ENCODE measurements around the gene EXD1. TPM values are rescaled to one million over a fixed set of nuclear protein-coding genes. Genes with fewer than 3 reads are reported as not detected.

Gene EXD1
- polyA plus RNA-seq, 1 donor from 2014 or later, result not detected

DNA sequence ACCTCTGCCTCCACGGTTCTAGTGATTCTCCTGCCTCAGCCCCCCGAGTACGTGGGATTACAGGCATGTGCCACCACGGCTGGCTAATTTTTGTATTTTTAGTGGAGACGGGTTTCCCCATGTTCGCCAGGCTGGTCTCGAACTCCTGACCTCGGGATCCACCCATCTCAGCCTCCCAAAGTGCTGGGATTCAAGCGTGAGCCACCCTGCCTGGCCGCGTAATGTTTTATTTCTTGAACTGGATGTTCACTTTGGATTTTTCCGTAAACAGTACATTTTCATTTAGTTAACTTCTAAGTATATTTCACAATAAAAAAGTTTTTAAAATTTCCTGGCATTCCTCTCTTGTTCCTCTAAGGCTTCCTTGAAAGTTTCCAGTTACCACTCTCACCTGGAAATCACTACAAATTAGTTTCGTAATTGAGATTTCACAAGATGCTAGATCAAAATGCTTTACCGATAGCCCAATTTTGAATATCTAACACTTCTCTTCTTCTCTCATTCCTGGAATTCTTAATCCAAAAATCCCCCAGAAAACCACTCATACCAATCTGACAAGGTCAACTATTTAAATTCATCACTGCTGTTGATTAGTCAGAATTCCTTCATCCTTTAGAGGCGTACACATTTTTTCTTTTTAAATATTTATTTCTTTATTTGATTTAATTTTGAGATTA, 69.8 kb downstream of the EXD1 start:
- H2AFZ ChIP-seq (ENCODE audit: low read depth, low read length), result no peak overlapping the region
- H3K4me3 ChIP-seq (ENCODE audit: low read length), result no peak overlapping the region
- no peak overlapping the region for H3K4me2 ChIP-seq (ENCODE audit: low read length)

GRCh38 chr15:41154412-41154811, 76.1 kb downstream of the EXD1 start:
- Histone ChIP-seq H3K9me3 (ENCODE audit: low read length) (no peaks in the 10 kb centered on the region), H3K9ac (ENCODE audit: low read length) (no peak overlapping the region), H4K20me1 (ENCODE audit: insufficient read depth) (no peaks in the 10 kb centered on the region), H2AFZ (ENCODE audit: low read depth, low read length) (no peak overlapping the region), H3K36me3 (ENCODE audit: insufficient read depth, low read length) (no peaks in the 10 kb centered on the region), H3K27me3 (ENCODE audit: insufficient read depth, low read depth, low read length) (no peaks in the 10 kb centered on the region), H3K9me2 (ENCODE audit: insufficient read depth, low read length) (no peaks in the 10 kb centered on the region), H3K4me2 (ENCODE audit: low read length) (no peak overlapping the region), H3K27ac (ENCODE audit: low read length) (no peak overlapping the region), H3F3A (ENCODE audit: insufficient read depth, low read length, poor library complexity, severe bottlenecking) (no peaks in the 10 kb centered on the region), H3K4me3 (ENCODE audit: low read length) (no peak overlapping the region), H3K79me2 (replicated peaks; ENCODE audit: insufficient read depth, low read length) (no peaks in the 10 kb centered on the region)
- TF ChIP-seq REST (IDR thresholded peaks at IDR 0.05; ENCODE audit: borderline replicate concordance) (no peak), MXI1 (conservative IDR thresholded peaks at IDR 0.05; ENCODE audit: poor library complexity, severe bottlenecking) (no peak), SMC3 (conservative IDR thresholded peaks at IDR 0.05; ENCODE audit: poor library complexity) (no peak), EZH2 (IDR thresholded peaks at IDR 0.05; ENCODE audit: borderline replicate concordance, insufficient read depth, low read length, poor library complexity, severe bottlenecking) (no peak), RAD21 (conservative IDR thresholded peaks at IDR 0.05) (no peak), POLR2AphosphoS5 (IDR thresholded peaks at IDR 0.05) (no peak)
- TF ChIP-seq, protein P1, sequence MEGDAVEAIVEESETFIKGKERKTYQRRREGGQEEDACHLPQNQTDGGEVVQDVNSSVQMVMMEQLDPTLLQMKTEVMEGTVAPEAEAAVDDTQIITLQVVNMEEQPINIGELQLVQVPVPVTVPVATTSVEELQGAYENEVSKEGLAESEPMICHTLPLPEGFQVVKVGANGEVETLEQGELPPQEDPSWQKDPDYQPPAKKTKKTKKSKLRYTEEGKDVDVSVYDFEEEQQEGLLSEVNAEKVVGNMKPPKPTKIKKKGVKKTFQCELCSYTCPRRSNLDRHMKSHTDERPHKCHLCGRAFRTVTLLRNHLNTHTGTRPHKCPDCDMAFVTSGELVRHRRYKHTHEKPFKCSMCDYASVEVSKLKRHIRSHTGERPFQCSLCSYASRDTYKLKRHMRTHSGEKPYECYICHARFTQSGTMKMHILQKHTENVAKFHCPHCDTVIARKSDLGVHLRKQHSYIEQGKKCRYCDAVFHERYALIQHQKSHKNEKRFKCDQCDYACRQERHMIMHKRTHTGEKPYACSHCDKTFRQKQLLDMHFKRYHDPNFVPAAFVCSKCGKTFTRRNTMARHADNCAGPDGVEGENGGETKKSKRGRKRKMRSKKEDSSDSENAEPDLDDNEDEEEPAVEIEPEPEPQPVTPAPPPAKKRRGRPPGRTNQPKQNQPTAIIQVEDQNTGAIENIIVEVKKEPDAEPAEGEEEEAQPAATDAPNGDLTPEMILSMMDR (IDR thresholded peaks at IDR 0.05; ENCODE audit: poor library complexity, severe bottlenecking), result no peak

More for the DNA sequence above, 69.8 kb downstream of the EXD1 start:
- no peaks in the 10 kb centered on the region for H3K9me3 ChIP-seq (ENCODE audit: low read length)
- no peak overlapping the region for H3K9ac ChIP-seq (ENCODE audit: low read length)
- no peak for TF ChIP-seq TAF1 (IDR thresholded peaks at IDR 0.05; ENCODE audit: low read depth)
- no peak for TF ChIP-seq EP300 (conservative IDR thresholded peaks at IDR 0.05; ENCODE audit: poor library complexity, severe bottlenecking)
- TF ChIP-seq, protein P1 (IDR thresholded peaks at IDR 0.05; ENCODE audit: poor library complexity, severe bottlenecking), result no peak
- TF ChIP-seq REST (IDR thresholded peaks at IDR 0.05; ENCODE audit: borderline replicate concordance), result no peak
- TF ChIP-seq POLR2AphosphoS5 (IDR thresholded peaks at IDR 0.05), result no peak
- no peak for TF ChIP-seq EZH2 (IDR thresholded peaks at IDR 0.05; ENCODE audit: borderline replicate concordance, insufficient read depth, low read length, poor library complexity, severe bottlenecking)
- no peak for TF ChIP-seq RAD21 (conservative IDR thresholded peaks at IDR 0.05)
- H4K20me1 ChIP-seq (ENCODE audit: insufficient read depth), result no peaks in the 10 kb centered on the region
- no peaks in the 10 kb centered on the region for H3K36me3 ChIP-seq (ENCODE audit: insufficient read depth, low read length)
- no peaks in the 10 kb centered on the region for H3K27me3 ChIP-seq (ENCODE audit: insufficient read depth, low read depth, low read length)
- no peaks in the 10 kb centered on the region for H3K9me2 ChIP-seq (ENCODE audit: insufficient read depth, low read length)
- no peaks in the 10 kb centered on the region for H3F3A ChIP-seq (ENCODE audit: insufficient read depth, low read length, poor library complexity, severe bottlenecking)
- no peak overlapping the region for H3K27ac ChIP-seq (ENCODE audit: low read length)
- H3K79me2 ChIP-seq (replicated peaks; ENCODE audit: insufficient read depth, low read length), result no peaks in the 10 kb centered on the region
